ENCODE data around the gene PLLP.

The PLLP gene

DNA sequence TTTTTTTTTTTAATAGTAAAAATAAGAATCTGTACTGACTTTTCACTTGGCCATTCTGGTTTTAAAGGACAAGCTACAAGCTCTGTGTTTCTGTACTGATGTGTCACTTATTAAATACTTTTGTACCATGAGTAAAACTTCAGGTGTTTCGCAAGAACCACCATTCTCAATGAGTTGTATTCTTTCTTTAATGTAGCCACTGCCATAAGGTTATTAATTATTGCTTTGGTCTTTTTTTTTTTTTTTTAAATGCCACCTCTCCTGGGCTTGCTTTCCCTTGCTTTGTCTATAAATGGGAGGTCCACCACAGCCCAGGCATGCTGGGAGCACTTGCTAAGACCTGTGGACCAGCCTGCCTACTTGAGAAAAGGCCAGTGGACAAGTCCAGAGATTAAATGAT lies 31.0 kb downstream of the PLLP start:
- no peak for DNase-seq

DNA sequence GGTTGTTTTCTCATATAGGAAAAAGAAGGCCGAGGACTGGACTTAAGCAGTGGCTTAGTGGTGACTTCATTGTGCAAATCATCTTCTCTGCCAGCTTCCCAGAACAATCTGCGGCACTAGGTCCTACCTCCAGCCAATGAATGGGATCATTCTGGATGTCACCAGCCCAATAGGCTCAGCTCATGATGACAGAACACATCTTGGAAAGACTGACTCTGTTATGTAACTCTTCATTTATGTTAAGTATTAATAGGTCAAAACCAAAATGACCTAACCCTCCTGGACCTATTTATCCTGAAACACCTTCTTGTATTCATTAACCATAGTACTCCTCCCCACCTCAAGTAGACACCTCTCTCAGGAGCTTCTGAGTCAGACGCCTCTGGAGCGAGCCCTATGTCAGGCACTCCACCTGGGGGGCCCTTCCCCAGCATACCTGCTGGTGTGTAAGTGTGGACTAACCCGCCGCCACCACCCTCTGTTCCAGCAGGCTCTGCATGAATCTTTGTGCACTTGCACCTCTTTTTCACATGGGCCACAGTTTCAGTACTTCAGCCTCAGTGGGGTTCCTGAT lies 32.2 kb downstream of the PLLP start:
- DNase-seq: no peak

DNA sequence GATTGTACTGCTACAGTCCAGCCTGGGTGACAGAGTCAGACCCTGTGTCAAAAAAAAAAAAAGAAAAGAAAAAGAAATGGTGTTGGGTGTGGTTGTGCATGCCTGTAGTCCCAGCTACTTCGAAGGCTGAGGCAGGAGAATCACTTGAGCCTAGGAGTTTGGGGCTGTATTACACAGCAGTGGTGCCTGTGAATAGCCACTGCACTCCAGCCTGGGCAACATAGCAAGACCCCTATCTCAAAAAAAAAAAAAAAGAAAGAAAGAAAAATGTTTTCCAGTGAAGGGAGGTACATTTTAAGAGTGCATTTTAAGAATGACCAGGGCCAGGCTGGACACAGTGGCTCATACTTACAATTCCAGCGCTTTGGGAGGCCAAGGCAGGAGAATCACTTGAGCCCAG lies 33.1 kb downstream of the PLLP start:
- DNase-seq: no peak

DNA sequence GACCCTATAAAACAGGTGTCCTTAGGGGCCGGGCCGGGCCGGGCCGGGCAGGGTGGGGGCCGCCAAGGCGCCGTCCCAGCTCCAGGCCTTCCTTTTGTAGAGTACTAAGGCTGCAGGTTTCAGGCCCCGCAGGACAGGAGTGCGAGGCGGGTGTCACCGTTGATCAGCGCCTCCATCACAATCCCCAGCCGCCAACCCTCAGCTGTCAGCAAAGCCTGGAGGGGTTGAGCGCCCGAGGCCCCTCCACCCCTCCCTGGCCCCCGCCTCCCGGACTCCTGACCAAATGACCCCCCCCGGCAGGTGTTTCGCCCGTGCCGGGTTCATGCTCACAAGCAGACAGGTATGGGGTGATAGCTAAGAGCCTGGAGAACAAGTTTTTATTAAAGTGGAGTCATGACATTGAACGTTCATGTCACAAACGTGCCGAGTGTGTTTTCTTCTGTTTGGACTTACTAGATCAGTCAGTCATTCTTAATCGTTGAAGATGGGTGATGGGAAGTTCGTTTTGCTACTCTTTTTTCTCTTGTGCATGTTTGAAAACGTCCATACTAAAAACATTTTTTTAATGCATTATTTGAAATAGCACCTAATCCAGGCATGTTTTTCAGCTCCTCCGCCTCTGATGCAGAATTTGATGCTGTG lies 38.9 kb downstream of the PLLP start:
- no peak for DNase-seq

DNA sequence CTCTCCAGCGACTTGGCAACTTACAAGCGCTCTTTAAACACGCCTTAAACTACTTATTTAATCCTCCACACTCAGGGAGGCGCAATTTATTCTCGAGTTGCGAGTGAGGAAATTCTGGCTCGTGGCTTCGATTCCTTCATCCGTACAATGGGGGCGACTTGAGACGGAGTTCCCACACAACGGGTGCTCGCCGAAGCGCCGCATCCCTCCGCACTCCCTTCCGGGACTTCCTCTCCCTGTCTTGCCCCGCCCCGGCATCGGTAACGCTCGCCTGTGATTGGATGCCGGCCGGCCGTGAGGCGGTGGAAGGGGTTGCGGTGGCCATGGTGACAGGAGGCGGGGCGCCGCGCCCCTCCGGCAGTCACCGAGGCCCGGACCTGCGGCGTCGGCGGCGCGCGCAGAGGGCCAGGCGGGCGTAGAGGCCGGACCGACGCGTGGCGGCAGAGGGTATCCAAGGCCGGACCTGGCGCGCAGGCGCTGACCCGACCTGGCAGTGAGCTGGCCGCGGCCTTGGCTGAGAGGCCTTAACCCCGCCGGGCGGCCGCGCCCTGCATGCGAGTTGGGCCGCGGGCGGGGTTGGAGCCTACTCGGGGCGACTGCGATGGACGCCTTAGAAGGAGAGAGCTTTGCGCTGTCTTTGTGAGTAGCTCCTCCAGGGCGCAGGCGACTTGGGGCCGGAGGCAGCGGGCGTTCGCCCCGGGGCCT lies 39.6 kb downstream of the PLLP start, which contains the start of gene ARL2BP:
Gene ARL2BP, plus strand, starts transcription at position 493 of the 705 bp plus-strand sequence. Its CDS starts 109 bp downstream, at position 602.
- DNase-seq: peak; percentile 99

DNA sequence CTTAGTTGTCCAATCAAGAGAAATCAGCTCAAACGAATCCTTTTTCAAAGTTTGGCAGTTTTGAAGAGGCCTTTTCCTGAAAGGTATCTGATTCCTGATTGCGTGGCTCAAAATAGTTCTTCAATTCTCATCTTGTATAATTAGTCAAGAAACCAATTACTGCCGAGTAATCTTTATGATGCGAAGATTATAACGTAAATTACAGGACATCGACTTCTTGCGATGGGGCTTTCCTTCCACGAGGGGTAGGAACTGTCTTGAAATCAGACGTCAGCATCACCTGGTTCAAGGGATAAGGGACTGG lies 40.1 kb downstream of the PLLP start:
- DNase-seq: no peak

DNA sequence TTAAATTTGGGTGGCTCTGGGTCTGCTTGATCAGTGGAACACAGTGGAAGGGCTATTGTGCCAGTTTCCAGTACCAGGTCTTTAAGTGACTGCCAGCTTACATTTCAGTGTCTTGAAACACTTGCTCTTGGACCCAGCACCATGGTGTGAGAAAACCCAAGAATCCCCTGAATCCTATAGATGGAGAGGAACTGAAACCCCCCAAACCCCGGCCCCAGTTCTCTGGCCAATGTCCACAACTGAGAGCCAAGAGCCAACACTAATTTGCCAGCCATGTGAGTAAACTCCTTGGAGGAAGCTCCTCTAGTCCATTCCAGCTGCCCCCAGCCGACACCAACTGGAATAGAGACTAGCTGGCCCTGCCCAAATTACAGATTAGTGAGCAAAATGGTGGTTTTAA lies 41.8 kb downstream of the PLLP start:
- no peak for DNase-seq

DNA sequence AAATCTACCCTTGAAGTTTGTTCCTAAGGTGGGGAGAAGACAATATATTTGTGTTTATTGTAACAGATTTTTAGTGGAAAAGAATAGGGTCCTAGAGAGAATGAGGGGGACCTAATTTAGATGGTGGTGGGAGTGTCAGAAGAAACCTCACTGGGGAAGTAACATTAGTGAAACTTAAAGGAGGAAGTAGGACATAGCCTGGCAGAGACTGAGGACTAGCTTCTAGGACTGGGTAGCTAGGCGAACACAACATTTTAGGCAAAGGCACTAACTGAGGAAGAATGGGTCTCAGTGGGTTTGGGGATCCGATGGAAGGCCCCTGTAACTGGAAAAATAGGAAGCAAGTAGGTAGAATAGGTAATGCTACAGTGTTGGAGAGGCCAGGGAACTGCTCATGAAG lies 43.6 kb downstream of the PLLP start:
- no peak for DNase-seq

DNA sequence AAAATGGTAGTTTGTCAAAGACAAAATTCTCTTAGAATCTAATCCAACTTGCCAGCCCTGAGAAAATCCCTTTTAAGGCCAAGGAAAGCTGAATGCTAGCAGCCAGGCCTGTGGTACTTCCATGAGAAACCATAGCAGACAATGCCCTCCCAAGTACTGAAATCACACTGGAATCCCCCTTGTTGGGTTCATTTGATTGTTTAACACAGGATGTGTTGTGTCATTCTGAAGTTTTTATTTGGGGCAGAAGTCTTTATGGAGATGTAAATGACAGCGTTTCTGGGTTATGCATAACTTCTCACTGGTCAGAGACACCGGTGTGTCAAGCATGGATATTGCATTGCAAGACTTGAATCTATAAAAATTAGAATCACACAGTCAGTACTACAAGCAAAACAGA lies 45.4 kb downstream of the PLLP start:
- DNase-seq: no peak

DNA sequence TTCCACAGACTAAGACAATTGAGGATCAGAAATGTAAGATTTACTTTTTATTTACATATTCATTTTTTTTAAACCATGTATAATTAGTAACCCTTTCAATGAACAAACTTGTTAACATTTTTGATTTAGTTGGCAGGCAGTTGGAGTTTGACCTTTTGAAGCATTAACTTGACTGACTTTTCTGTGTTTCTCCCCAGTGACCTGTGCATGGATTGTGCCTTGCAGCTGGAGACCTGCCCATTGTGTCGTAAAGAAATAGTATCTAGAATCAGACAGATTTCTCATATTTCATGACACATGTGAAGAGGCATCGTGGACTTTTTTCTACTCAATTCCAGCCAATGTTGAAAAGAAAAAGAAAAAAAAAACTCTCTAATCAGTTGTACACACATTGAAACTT lies 45.8 kb downstream of the PLLP start:
- DNase-seq: no peak

DNA sequence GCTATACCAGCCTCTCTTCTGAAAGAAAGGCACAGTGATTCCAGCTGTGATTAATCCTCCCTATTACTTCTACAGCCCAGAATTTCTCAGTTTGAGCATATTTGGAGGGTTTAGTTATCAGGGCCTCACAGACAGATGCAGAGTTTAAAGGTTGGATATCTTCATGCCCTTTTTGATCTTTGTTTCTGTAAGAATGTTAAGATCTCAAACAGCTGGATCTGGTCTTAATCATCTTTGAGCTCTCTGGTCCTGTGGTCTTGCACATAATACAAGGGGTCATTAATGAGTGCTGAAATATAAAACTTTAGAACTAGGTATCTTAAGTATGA lies 48.5 kb downstream of the PLLP start:
- no peak for DNase-seq

DNA sequence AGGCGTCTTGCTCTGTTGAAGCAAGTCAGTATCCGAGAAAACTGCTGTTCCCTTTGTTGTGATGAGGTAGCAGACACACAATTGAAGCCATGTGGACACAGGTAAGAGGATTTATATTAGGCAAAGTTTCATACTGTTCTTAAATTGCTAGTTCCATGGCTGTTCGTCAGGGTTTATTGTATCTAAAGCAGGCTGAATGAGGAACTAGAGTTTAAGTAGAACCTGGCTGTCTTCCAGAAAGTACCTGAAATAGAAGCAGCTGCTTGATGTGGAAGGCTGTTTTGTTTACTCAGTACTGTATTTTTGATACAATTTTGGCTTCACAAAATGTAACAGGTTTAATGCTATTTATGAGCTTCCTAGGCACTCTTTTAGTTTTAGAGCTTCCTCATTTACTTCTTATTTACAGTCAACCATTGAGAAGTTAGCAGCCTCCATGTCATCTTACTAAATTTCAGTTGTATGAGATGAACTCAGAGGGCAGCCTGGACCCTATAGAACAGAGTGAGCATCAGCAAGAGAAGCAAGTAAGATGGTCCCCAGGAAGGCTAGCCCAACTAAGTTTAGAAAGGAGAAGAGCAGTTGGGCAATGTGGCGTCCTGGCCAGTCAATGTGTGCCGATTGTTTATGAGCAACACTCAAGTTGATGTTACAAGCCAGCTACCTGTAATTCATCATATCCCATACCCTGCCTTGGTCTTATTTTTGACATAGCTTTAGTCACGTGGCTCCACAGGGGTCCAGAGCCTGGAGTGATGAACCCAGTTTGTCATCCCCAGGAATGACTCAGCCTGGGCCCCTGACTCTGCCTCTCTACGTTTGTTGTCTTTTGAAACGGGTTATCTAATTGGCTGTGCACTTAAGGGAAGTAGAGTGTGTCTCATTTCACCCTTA lies 49.1 kb downstream of the PLLP start:
- DNase-seq: no peak

DNA sequence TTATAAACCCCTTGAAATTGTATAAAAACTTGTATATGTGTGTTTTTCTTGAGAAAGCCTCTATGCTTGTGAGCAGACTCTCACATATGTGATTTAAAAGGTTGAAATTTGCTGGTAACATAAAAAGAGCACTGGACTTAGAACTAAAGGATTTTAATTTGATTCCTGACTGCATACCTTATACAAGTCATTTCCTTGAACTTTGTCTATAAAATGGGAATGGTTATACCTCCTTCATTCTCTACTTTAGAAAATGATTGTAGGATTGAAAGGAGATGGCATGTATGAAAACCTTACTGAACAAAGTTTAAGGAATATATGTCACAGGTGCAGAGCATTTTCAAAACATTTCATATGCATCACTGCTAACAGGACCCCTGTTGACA lies 49.8 kb downstream of the PLLP start:
- no peak for DNase-seq

DNA sequence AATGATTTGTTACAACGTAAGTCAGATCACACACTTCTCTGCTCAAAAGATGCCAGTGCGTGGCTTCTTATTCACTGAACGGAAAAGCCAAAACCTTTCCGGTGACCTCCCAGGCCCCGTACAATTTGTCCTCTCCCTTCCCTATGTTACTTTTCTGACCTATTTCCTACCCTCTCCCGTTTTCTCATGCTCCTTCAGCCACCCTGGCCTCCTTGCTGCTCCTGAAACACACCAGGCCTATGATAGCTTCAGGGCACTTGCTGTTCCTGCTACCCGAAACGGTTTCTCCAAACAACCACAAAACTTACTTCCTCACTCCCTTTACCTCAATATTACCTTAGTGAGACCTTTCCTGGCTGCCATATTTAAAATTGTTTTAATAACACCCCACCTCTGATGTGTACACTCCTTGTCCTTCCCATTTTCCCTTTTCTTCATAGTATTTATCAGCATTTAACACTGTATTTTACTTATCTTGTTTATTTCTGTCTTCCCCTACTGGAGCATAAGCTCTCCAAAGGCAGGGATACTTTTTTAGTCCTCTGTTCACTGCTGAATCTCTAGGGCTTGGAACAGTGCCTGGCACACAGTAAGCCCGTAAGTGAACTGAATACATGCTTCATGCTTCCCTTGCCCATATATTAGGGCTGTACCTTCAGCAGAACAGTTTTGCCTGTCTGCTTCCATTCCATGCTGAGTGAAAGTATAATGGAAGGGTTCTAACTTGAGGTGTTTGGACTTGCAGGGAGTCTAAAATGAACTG lies 50.3 kb downstream of the PLLP start:
- DNase-seq: no peak

DNA sequence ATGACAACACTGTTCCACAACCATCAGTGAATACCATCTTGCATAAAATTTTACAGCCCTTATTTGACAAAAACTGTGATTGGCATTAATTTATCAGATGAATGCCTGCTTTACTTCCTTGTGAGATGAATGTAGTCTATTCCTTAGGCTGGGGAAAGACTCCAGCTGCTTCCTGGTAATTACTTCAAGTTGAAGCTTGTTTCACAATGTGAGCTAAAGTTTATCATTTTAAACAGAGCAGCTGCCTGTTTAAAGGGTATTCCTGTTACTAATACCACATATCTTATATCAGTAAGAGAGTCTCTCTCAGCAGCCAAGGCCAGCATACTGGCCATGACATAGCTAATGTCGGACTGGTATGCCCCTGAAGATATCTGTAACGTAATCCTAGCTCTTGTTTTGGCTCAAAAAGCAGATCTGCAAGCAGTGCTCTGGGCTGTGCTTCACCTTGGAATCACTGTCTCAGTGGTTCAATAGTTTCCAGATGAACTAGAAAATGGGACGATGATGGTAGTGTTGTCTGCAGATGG lies 52.6 kb downstream of the PLLP start:
- DNase-seq: no peak

DNA sequence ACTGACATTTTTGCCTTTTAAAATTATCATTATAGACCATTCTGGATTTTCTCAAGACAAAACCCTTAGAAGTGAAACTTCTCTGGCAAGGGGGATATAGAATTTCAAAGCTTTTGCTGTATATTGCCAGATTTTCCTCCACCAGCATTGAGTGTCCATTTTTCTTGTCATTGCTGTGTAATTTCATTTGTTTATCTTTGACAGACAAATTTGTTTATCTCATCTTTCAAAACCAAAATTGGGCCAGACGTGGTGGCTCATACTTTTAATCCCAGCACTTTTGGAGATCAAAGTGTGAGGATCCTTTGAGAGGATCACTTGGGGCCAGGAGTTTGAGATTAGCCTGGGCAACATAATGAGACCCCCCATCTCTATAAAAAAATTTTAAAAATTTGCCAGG lies 55.4 kb downstream of the PLLP start:
- no peak for DNase-seq

DNA sequence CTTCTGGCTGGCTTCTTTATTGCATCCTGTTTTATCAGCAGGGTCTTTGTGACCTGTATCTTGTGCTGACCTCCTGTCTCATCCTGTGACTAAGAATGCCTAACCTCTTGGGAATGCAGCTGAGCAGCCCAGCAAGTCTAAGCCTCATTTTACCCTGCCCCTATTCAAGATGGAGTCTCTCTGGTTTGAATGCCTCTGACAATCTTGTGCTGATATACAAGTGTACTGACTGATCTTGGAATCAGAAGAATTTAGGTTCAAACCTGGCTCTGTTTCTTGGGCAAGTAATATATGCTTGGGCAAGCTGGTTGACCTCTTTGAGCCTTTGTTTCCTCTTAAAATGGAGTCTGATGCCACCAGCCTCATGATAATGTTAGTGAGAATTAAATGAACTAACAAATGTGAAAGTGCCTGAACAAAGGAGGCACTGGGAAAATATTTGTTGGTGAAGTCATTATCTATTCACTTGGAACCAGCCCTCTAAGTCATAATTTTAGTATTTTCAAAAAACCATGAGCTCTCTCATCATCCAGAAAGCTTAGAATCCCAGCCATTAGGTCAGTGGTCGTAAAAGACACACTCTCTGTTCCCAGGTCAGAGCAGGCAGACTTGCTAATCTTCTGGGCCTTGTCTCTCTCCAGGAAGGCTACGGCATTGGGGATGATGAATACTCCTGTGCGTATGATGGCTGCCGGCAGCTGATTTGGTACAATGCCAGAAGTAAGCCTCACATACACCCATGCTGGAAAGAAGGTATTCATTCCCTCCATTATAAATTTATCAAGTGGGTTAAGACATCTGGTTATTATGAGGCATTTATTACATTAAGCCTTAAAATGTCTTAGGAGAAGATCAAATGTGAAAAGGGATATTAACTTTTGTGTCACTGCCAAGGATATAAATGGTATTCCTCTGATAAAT lies 57.5 kb downstream of the PLLP start:
- DNase-seq: no peak

DNA sequence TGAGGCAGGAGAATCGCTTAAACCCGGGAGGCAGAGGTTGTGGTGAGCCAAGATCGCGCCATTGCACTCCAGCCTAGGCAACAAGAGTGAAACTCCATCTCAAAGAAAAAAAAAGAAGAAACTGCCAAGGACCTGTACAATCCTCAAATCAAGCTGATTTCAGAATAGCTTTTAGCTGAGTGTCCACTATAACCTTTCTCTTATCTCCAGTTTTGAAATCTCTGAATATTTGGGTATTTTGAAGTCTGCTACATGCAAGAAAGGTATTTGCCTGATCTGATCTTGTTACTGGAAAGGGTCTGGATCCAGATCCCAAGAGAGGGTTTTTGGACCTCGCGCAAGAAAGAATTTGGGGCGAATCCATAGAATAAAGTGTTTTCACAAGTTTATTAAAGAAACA lies 58.5 kb downstream of the PLLP start:
- no peak for DNase-seq

DNA sequence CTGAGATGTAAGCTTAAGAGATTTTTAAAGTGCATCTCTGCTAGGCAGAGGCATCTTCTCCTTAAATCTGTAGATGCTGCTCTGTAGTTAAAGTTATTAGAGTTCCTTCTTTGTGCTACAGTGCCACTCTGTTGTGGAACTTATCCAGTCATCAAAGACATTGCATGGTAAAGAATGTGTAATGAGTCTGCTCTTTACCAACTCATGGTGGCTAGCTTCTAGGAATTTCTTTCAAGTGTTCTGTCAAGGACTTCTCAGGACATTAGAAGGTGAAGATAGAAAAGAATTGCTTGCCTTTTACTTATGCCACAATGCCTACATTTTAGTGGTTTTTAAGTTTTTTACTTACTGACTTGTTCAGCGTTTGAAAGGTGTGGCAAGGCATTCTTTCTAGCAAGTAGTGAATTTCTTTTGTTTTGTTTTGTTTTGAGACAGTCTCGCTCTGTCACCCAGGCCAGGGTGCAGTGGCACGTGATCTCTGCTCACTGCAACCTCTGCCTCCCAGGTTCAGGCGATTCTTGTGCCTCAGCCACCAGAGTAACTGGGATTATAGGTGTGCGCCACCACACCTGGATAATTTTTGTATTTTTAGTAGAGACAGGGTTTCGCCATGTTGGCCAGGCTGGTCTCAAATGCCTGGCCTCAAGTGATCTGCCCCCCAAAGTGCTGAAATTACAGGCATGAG lies 59.7 kb downstream of the PLLP start:
- DNase-seq: no peak

DNA sequence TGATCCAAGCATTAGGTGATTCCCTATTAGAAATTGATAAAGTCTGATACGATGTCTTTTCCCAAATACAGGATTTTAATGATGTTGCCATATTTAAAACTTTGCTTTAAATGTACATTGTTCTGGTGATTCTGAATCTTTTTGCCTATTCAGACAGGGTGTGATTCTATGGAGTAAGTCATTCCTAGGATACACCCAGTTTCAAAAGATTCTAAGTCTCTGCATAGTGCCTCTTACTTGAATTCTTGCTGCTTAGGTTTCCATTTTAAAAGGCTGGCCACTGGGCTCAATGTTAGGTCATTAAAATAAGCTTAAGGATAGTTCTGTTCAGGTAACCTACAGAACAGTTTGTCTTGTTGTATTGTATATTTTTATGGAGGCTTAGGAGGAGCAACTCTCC lies 61.4 kb downstream of the PLLP start:
- DNase-seq: no peak

DNA sequence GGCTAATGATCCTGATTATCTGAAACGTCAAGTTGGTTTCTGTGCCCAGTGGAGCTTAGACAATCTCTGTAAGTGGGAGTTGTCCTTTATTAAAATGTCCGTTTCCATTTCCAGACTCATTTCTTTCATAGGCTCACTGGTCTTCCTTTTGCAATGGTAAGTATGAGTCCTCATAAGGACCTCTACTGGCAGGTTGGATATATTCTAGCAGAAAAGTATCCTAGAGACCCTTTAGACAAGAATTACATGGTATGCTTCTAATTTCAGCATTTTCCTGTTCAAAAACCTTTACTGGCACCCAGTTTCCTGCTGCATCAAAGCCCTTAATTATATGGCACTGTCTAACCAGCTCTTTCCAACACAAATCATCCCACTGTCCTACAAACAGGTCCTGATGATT lies 67.5 kb downstream of the PLLP start:
- DNase-seq: no peak

Measured in CD4-positive, alpha-beta T cell treated with Interleukin-6 for 4 hours (primary cell).